GM18499 (cell line): ENCODE results near the gene RBMX2.
"Not testable (repeated sequence)": the region's sequence is repeated elsewhere in the genome, so short reads cannot be mapped to it uniquely, and the experiment has no call there.

Source experiments
- ATAC-seq: cut with Tn5 transposase; IDR thresholded peaks from one replicate; pipeline ENCODE4 v1.9.1; 2021; ENCODE audit warnings: moderate number of reproducible peaks; ENCODE audit not compliant: insufficient read depth, unreplicated experiment

RBMX2 gene

DNA sequence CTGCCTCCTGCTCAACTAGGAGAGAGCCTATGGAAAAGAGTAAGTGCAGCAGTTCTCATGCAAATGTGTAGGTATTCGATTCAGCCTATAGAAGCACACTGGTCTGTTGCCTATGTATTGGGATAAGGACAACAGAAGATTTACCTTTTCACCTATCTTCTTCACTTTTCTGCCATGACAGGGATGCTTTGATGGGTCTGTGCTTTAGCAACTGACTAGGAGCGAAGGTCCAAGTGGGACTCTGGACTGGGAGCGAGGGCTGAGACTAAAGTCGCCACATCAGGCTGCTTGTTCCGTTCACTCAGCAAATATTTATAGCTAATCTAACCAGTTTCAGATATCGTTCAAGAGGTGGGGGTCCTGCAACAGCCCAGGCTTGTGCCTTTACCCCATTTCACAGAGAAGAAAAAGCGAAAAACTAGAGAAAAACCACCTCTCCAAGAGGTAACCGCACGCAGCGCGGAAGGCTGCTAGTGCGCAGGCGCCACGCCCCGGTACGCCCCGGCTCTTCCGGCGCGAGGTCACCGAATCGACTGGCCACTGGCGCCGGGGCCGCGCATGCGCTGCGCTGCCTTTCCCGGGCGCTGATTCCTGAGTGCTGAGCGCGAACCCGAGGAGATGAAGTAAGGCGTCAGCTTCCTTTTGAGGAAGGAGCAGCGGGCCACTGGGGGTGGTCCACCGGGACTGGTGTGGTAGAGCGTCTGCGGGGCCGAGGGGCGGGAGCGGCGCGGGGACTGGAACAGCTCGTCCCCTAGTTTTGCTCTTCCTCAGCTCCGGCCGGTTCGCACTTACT, at the start of gene RBMX2:
TSS of gene RBMX2 (plus strand) at position 573 of the 793 bp plus-strand sequence. CDS start at position 619, 46 bp downstream.
- ATAC-seq, result peak; percentile 57

DNA sequence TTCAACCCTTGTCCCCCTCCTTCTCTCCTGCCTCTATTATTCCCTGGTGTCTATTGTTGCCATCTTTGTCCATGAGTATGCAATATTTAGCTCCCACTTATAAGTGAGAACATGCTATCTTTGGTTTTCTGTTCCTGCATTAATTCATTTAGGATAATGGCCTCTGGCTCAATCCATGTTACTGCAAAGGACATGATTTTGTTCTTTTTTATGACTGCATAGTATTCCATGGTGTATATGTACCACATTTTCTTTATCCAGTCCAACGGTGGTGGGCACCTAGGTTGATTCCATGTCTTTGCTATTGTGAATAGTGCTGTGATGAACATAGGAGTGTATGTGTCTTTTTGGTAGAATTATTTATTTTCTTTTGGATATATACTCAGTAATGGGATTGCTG, 49.7 kb upstream of the RBMX2 start:
- ATAC-seq, result not testable (repeated sequence)

GRCh38 chrX:130376077-130376476, 25.7 kb upstream of the RBMX2 start:
- ATAC-seq, result no peak

- no peak for ATAC-seq
These were observed 23.6 kb upstream of the RBMX2 start for GRCh38 chrX:130378024-130378669.

DNA sequence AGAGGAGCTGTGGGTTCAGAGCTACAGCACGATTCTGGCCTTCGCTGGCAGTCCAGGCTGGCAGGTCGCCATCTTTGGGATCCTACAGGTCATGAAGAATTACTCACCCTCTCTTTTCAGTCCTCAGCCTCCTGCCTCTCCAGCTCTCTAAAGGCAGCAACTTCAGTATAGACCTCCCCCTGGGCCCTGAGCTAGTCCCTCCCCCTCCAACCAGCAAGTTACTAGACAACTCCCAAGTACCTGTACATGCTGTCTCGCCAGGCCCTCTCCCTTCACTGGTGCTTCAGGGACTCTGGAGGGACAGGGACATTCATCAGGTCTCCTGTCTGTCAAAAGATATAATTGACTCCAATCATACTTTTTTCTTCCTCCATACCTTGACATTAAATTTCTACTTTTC, 16.3 kb upstream of the RBMX2 start, which contains the start of gene GPR119:
TSS of gene GPR119 (minus strand) at position 155 of the 400 bp plus-strand sequence. CDS start 227 bp downstream, outside the sequence.
- no peak for ATAC-seq

GRCh38 chrX:130386408-130386808, 15.4 kb upstream of the RBMX2 start:
- ATAC-seq, result no peak

DNA sequence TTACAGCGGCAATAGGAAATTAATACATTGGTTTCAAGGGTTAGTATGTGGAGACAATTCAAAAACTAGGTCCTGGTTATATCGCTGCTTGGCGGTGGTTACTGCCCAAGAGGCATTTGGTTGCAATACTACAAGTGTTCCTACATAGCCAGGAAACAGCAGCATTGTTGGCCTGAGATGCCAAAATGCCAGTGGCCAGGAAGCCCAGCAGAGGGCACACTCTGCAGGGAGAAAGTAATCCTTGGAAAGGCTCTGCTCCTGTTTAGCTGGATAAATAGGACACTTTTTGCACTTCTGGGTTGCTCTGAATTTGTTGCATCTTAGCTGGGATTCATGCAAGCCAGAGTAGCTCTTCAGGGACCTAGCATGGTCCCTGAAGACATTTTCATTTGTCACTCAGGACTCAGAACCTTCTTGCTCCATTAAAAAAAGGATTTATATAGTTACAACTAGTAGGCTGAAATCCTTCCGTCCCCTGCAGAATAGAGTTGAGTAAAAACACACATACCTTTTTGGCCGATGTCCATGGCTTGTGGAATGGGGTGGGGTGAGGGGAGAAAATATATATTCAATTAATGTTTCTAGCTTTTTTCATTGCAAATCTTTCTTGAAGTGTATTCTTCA, 8.2 kb upstream of the RBMX2 start:
- ATAC-seq, result no peak

DNA sequence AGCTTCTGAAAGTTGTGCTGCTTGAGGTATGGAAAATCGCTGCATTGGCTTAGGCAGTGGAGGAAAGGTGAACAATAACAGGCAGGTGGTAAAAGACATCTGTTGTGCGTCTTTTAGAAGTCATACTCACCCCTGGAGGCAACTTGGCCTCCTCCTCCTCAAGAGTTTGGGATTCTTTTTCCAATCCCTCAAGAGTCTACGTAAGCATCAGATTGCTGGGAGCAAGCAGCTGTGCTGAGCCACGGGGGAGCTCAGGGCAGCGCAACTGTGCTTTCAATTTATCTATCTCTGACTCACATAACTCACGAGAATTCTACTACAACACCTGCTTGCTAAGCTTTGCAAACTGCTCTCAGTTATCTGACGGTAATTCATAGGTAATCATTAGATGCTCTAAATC, 6.4 kb upstream of the RBMX2 start:
- no peak for ATAC-seq

DNA sequence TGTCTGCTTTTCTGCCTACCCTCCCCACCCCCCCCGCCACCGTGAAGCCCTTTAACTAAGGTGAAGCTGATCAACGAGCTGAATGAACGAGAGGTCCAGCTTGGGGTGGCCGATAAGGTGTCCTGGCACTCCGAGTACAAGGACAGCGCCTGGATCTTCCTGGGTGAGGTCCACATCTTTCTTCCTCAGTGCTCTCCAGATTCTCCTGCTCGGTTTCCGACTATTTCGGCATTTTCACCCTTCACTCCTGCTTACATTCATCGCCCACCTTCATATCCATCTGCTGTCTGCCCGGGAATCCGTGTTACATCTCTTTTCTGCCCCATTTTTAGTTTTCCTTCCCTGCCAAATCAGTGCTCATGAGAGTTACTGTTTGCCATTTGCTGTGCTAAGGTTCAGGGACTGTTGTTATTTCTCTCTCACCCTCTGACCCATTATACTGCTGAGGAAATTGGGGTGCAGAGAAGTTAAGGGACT, 459 bp downstream of the RBMX2 start:
- no peak for ATAC-seq

DNA sequence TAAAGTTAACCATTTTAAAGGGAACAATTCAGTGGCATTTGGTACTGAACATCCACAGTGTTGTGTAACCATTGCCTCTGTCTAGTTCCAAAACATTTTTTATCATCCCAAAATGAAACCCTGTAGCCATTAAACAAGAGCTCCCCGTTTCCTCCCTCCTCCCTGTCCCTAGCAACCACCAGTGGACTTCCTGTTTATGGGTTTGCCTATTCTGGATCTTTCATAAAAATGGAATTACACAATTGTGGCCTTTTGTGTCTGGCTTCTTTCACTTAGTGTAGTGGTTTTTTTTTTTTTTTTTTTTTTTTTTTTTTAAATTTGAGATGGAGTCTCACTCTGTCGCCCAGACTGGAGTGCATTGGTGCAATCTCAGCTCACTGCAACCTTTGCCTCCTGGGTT, 11.6 kb downstream of the RBMX2 start:
- ATAC-seq, result no peak

DNA sequence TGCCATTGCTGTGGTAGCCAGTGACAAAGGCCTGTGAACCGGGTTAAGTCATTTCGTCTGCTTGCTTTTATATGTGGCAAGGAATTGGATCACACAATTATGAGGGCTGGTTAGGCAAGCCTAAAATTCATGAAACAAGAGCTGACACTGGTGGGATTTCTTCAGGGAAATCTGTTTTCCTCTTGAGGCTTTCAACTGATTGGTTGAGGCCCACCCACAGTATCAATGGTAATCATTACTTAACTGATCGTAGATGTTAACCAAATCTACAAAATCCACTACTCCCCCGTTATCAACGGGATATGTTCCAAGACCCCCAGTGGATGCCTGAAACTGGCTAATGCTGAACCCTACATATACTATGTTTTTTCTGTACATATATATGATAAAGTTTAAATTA, 13.0 kb downstream of the RBMX2 start:
- ATAC-seq, result no peak

DNA sequence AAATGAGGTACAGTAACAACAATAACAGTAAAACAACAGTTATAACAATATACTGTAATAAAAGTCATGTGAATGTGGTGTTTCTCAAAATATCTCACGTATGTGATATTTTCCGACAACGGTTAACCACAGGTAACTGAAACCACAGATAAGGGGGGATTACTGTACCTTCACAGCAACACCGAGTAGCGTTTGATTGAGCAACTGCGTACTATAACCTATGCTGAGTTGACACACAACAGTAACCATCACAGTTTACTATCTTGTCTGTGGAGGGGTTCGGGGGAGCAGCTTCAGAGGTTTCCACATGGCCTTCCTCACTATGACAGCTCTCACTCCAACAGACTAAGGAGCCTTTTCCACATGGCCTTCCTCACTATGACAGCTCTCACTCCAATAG, 13.4 kb downstream of the RBMX2 start:
- no peak for ATAC-seq

DNA sequence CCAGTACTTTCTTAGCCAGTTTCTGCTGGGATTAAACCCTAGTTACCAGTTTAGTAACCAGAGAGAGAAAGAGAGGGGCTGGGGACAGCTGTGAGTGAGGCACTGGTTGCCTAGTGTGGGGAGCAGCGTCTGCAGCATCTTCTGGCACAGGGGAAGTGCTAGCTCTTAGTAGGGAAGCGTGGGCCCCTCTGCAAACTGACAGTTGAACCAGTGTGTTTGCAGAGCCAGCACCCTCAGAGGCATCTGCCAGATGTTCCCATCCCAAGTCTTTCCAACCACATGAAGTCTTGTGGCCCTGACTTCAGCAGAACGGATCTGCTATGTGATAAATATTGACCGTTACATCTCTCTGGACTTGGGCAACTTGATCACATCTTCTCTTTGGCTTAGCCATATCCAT, 15.0 kb downstream of the RBMX2 start:
- no peak for ATAC-seq

GRCh38 chrX:130418066-130418465, 16.3 kb downstream of the RBMX2 start:
- ATAC-seq, result no peak

GRCh38 chrX:130418740-130419139, 17.0 kb downstream of the RBMX2 start:
- ATAC-seq, result no peak

DNA sequence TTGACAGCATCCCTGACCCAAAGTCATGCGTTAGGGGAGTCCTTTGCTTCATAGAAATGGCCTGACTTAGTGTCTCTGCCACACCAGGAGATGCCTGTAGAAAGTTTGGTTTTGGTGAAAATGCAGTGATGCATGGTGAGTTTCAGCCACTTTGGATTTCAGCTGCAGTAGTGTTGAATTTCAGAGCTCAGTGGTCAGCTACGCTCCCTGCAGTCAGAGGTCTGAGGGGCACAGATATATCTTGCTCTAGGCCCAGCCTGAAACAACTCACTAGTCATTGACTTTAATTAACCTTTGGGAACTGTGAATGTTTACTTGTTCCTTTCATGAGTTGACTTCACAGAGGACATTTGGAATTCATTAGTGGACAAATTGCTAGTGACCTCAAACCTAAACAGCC, 17.5 kb downstream of the RBMX2 start:
- no peak for ATAC-seq

DNA sequence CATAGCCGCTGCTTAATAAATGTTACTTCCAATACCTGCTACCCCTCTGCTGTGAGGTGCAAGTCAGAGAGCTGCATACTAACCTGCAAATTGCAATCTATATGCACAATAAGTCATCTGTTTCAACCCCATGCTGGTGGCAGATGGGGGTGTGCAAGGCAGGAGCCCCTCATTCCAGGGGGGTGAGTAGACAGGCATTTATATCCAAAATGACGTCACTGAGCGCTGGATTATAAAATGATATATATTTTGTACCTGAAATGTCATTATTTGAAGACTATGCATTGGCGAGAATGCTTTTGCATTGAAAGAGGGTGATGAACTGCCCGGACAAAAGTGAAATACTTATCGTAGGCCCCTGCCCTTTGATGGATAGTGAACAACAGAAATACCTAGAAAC, 24.7 kb downstream of the RBMX2 start:
- ATAC-seq, result no peak

DNA sequence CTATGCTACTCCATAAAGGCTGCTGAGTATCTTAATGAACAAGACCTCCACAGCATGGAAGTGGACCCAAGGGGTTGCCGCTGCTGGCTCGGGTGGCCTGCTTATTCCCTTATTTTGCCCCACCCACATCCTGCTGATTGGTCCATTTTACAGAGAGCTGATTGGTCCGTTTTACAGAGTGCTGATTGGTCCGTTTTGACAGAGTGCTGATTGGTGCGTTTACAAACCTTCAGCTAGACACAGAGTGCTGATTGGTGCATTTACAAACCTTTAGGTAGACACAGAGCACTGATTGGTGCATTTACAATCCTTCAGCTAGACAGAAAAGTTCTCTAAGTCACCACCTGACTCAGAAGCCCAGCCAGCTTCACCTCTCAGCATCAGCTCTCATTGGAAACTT, 27.4 kb downstream of the RBMX2 start:
- not testable (repeated sequence) for ATAC-seq

GRCh38 chrX:130435937-130436336, 34.1 kb downstream of the RBMX2 start:
- ATAC-seq, result no peak

DNA sequence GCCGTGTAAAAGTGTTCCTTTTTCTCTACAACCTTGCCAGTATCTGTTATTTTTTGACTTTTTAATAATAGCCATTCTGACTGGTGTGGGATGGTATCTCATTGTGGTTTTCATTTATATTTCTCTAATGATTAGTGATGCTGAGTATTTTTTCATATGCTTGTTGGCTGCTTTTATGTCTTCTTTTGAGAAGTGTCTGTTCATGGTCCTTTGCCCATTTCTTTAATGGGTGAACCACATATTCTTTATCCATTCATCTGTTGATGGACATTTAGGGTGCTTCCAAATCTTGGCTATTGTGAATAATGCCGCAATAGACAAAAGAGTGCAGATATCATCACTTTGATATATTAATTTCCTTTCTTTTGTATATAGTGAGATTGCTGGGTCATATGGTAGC, 36.2 kb downstream of the RBMX2 start:
- not testable (repeated sequence) for ATAC-seq

- ATAC-seq, result no peak
These were observed 42.1 kb downstream of the RBMX2 start for GRCh38 chrX:130443875-130444274.
